NCI-H345 treated with DMSO at 0.1 percent for 48 hours (cell line): Measurements from ENCODE around the gene YJEFN3.

Experiments
- DNase-seq: peaks from one replicate; lab custom pipeline; 2025; ENCODE audit not compliant: unreplicated experiment; lab: John Stamatoyannopoulos, UW

Gene YJEFN3

GRCh38 chr19:19517235-19517619 is 11.5 kb upstream of the YJEFN3 start:
- no peak for DNase-seq

- DNase-seq, result no peak
Observed at GRCh38 chr19:19520989-19521388, 7.7 kb upstream of the YJEFN3 start.

DNA sequence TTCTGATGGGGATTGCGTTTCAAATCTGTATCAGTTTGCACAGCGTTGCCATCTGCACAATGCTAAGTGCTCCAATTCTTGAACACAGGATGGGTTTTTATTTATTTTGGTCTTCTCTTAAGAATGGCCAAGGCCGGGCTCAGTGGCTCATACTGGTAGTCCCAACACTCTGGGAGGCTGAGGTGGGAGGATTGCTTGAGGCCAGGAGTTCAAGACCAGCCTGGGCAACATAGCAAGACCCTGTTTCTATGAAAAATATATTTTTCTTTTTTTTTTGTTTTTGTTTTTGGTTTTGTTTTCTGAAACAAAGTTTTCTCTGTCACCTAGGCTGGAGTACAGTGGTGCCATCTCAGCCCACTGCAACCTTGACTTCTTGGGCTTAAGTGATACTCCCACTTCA is 5.5 kb upstream of the YJEFN3 start:
- DNase-seq, result no peak

DNA sequence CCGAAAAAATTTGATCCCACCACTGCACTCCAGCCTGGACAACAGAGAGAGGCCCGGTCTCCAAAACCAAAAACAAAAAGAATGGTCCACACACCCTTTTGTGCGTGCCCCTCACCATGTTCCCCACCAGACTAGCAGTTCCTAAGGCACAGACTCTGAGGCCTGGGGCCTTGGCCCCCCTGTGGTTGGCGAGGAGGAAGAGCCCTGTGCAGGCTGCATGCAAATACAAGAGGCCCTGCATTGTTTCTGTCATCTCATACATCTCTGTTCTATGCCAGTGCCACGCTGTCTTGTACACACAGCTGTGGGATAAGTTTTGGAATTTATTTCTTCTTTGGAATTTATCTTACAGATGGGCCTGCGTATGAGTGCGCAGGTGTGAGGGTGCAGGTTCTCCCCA is 4.7 kb upstream of the YJEFN3 start:
- no peak for DNase-seq

DNA sequence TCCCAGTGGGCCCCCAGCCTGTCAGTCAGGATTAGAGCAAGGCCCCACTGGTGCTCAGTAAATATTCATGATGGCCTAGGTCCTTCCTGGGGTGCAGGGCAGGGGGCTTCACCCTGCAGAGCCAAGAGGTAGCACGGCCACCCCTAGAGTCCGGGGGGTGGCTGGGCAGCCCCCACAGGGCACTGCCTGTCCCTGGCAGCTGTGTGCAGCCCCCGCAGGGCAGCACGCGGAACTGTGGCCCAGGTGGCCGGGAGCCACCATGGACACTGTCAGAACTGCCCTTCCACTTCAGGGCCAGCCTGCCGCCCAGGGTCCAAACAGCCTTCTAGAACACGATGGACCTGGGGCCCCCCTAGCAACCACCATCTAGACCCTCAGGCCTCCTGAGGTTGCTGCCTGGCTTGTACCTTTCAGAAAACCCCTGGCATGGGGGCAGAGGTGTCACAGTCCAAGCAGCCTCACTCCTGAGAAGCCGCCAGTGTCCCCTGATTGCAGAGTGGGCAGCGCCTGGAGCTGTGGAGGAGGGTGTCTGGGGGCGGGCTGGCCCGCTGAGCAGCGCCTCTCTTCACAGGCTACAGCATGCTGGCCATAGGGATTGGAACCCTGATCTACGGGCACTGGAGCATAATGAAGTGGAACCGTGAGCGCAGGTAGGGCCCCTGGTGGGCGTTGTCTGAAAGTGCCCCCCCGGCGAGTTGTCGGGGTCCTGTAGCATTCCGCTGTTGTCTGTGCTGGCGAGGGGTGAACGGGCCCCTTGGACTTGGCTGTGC is 2.9 kb upstream of the YJEFN3 start:
- no peak for DNase-seq

DNA sequence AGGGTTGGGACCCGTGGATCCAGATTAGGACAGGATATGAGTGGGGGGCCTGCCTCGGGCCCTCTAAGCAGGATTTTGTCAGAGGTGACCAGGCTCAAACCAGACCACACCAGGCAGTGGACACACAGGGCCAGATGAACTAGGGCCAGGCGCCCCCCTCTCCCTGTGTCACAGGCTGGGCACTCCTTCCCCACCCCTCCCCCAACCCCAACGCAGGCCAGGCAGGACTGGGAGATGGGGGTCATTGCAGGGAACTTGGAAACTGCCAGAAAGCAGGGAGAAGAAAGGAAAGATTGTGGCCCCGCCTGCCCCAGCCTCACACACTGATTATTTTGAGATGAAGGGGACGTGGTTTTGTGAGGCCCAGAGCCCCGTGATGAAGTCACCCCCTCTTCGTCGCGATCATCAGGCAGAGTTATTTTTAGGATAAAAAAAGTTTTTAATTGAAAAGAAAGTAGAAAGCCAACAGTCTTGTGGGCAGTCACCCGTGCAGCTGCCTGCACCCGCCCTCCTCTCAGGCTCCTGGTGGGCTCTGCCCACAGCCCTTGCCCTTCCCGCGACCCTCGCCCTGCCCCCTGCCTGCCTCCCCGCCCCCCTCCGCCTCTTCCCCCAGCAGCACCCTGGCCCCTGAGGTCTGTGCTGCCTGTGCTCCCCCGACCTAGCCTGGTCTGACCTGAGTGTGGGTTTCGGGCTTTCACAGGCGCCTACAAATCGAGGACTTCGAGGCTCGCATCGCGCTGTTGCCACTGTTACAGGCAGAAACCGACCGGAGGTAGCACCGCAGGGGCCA is 1.9 kb upstream of the YJEFN3 start:
- no peak for DNase-seq

DNA sequence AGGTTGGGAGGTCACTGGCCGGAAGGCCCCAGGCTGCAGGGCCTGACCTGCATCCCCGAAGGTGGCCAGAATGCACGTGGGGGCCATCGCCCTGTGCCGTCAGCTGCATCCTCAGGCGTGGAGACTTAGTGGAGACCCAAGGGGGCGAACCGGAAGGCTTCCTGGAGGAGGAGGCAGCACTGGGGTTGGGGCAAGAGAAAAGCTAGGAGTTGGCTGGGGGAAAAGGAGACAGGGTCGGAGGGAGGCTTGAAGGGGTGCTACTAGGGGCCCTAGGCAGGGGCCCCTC is 1.4 kb upstream of the YJEFN3 start:
- DNase-seq, result no peak

DNA sequence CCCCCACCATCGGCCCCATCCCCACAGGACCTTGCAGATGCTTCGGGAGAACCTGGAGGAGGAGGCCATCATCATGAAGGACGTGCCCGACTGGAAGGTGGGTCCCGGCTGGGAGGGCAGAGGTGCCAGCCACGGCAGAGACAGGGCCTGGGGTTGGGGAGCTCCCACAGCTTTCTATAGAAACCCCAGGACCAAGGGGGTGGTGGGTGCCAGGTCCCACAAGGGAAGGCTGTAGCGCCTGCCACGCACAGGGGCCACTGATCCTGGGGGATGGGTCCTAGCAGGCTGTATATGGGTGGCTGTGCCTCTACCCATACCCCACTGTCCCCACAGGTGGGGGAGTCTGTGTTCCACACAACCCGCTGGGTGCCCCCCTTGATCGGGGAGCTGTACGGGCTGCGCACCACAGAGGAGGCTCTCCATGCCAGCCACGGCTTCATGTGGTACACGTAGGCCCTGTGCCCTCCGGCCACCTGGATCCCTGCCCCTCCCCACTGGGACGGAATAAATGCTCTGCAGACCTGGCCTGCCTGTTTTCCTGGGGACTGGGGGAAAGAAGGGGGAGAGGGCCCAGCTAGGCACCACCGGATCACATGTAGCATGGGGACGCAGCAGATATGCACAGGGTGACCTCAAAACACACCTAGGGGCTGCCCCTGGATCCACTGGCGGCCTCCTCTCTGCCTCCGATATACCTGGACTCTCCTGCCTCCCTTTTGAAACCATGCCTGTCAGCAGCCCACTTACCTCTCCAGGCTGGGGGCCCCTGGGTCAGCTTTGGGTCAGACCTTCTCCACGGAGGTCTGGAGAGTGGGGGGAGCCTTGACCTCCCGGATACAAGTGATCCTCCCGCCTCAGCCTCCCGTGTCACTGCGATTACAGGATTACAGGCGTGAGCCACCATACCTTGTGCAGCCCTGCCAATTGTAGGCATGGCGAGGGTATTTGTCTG is 761 bp upstream of the YJEFN3 start:
- no peak for DNase-seq

DNA sequence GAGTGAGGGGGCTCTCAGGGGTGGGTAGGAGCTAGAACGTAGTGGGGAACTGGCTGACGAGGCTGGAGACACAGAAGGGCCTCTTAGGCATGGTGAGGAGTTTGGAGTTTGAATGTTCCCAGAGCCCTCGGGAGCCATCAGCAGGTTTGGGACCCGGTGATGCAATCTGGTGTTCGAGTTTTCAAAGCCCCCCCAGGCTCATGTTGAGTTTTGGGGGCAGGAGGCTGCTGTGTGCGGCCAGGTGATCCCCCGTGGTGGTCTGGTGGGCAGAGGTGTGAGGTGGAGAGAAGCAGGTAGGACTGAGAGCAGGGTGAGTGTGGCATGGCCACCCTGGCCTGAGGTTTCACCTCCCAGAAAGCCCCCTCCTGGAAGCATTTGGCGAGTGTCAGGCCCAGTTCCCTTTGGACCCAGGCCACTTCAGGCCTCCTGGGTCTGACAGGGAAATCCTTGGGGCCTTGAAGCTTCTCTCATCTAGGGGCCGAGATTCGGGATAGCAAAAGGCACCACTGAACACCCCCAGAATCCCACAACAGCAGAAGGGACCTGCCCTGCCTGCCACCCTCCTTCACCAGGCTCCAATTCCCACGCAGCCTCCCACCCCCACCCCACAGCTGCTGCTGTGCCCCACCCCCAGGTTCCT is 1.2 kb downstream of the YJEFN3 start:
- no peak for DNase-seq

- no peak for DNase-seq
Observed at GRCh38 chr19:19530423-19530804, 1.7 kb downstream of the YJEFN3 start.

DNA sequence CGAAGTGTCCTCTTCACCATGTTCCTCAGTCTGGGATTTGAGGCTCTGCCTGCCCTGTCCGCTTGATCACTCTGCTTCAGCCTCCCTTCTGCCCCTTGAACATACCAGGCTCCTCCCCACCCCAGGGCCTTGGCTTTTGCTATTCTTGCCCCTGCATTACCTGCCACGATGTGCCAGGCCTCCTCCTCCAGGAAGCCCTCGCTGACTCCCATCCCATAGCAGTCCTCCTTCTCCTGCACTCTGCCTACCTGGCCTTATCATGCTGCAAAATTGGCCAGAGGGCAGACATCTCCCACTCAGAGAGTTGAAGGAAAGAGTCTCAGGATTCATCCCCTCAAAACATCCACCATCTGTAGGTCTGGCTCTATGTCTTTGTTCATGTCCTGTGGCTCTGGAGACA is 2.2 kb downstream of the YJEFN3 start:
- DNase-seq, result no peak

GRCh38 chr19:19531951-19532805 is 3.5 kb downstream of the YJEFN3 start:
- no peak for DNase-seq

- no peak for DNase-seq
Observed at GRCh38 chr19:19532806-19533701, 4.3 kb downstream of the YJEFN3 start.

DNA sequence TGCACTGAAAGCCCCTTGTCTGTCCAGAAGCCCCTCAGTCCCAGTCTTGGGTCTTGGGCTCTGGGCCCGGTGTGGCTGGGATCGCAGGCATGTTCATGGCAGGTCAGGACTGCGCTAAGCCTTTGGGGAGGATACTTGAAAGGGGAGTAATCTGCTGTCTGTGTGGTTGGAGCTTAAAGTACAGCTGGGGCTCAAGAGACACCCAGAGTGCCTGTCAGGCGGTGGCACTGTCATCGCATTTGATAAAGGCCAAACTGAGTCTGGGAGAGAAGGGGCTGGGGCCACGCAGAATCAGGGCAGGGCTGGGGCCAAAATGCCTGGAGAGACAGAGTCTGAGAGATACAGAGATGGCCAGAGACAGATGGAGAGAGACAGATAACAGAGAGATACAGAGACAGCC is 5.1 kb downstream of the YJEFN3 start:
- DNase-seq, result no peak

DNA sequence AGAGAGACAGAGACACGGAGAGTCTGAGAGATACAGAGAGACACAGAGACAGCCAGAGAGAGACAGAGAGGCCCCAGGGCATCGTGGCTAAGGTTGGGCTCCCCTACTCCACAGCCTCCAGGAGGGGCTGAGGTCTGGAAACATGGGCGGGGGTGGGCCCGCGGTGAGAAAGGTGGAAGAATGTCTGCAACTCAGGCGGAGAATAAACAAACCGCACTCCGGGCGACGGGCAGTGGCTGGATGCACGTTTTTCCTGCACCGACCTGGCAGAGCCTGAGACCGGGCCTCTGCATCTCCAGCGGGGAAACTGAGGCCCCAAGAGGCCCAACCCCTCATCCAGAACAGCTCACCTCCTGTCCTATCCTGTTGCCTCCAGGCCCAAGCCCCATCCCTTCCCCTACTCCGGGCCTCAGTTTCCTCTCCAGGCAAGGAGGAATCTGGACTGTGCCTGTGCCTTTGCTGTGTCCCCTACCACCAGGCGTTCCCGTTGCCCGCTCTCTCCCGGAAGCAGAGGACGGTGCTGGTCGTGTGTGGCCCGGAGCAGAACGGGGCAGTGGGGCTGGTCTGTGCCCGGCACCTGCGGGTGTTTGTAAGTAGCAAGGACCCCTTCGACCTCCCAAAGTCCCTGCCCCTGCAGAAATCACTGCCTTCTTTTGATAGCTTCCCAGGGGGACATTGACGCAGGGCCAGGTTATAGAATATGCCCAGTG is 6.0 kb downstream of the YJEFN3 start:
- DNase-seq, result no peak

DNA sequence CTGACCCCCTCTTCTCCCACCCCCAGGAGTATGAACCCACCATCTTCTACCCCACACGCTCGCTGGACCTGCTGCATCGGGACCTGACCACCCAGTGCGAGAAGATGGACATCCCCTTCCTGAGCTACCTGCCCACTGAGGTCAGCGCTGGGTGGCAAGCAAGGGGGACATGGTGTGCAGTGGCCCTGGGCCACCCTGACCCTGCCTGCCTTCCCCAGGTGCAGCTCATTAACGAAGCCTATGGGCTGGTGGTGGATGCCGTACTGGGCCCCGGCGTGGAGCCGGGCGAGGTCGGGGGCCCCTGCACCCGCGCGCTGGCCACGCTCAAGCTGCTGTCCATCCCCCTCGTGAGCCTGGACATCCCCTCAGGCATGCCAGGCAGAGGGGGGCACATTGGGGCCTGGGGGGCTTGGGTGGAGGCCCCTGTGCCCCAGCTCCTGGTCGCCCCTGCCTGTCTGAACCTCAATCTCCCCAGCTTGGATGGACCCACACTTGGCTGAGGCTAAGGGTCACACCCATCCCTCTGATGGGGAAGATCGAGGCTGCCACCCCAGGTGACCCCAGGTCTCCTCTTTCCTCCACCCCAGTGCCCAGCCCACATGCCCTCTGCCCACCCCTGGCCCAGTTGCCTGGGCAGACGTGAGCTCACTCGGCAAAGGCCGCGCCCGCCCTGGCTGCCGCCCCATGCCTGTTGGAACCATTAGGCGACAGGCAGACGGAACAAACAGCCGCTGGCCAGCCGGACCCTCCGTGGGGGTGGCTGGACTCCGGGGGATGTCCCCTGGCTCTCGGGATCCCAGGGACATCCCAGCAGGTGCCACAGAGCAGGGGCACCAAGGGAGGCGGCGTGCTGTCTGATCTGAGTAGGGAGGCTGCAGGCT is 6.8 kb downstream of the YJEFN3 start:
- no peak for DNase-seq
